MM.1S (cell line): ENCODE measurements around the gene PITPNM2.

ENCODE experiments used
- DNase-seq: peaks from one replicate; pipeline ENCODE4 v3.0.0-alpha.2; 2015
- H2AFZ ChIP-seq: fragments of 300-600 bp; sonication (generic); 2 replicates; pipeline ENCODE4 v1.6.0; 2016; ENCODE audit warnings: antibody characterized with exemption, low read length
- H3F3A ChIP-seq: fragments of 300-600 bp; sonication (generic); 2 replicates; pipeline ENCODE4 v1.6.1; 2016; ENCODE audit warnings: mild to moderate bottlenecking, antibody characterized with exemption, low read length, moderate library complexity, mixed read lengths; ENCODE audit not compliant: insufficient read depth
- H3K27ac ChIP-seq: fragments of 300-600 bp; sonication (generic); 2 replicates; pipeline ENCODE4 v1.5.1; 2016; ENCODE audit warnings: mild to moderate bottlenecking, low read length
- H3K27me3 ChIP-seq: fragments of 300-600 bp; sonication (generic); replicated peaks from 2 replicates; pipeline ENCODE4 v1.6.0; 2016; ENCODE audit warnings: low read length; ENCODE audit not compliant: insufficient read depth
- H3K36me3 ChIP-seq: fragments of 300-600 bp; sonication (generic); replicated peaks from 2 replicates; pipeline ENCODE4 v1.6.1; 2016; ENCODE audit warnings: mild to moderate bottlenecking, low read length, mixed read lengths; ENCODE audit not compliant: insufficient read depth
- H3K4me1 ChIP-seq: fragments of 300-600 bp; sonication (generic); 2 replicates; pipeline ENCODE4 v1.6.1; 2016; ENCODE audit warnings: low read length, mixed read lengths
- H3K4me2 ChIP-seq: fragments of 300-600 bp; sonication (generic); 2 replicates; pipeline ENCODE4 v1.6.0; 2016; ENCODE audit warnings: low read depth, low read length
- H3K4me3 ChIP-seq: fragments of 300-600 bp; sonication (generic); 2 replicates; pipeline ENCODE4 v1.5.1; 2016; ENCODE audit warnings: low read length, mixed read lengths
- H3K79me2 ChIP-seq: fragments of 300-600 bp; sonication (generic); 2 replicates; pipeline ENCODE4 v1.6.1; 2016; ENCODE audit warnings: mixed run types, low read length, mixed read lengths
- H3K9ac ChIP-seq: fragments of 300-600 bp; sonication (generic); 2 replicates; pipeline ENCODE4 v1.6.1; 2016; ENCODE audit warnings: low read length, mixed read lengths
- H3K9me2 ChIP-seq: fragments of 300-600 bp; sonication (generic); replicated peaks from 2 replicates; pipeline ENCODE4 v1.6.1; 2016; ENCODE audit warnings: mild to moderate bottlenecking, low read length, mixed read lengths; ENCODE audit not compliant: insufficient read depth
- H3K9me3 ChIP-seq: fragments of 300-600 bp; sonication (generic); replicated peaks from 2 replicates; pipeline ENCODE4 v1.6.1; 2016; ENCODE audit warnings: mild to moderate bottlenecking, low read length, mixed read lengths; ENCODE audit not compliant: insufficient read depth
- H4K20me1 ChIP-seq: fragments of 300-600 bp; sonication (generic); 2 replicates; pipeline ENCODE4 v1.6.1; 2016; ENCODE audit warnings: mild to moderate bottlenecking, low read length, moderate library complexity, mixed read lengths; ENCODE audit not compliant: insufficient read depth
- CTCF ChIP-seq: fragments of 300-600 bp; sonication (generic); IDR thresholded peaks from 2 replicates; pipeline ENCODE4 v1.5.1; 2016; ENCODE audit warnings: antibody characterized with exemption, low read length, mixed read lengths
- EZH2 ChIP-seq: fragments of 300-600 bp; sonication (generic); optimal IDR thresholded peaks from 2 replicates; pipeline ENCODE3; 2017; ENCODE audit warnings: low read depth, mild to moderate bottlenecking, antibody characterized with exemption, low read length, mixed read lengths
- EZH2phosphoT487 ChIP-seq: fragments of 300-600 bp; sonication (generic); IDR thresholded peaks from 2 replicates; pipeline ENCODE4 v1.6.1; 2018; ENCODE audit warnings: antibody characterized with exemption, low read length

PITPNM2 gene

GRCh38 chr12:123119808-123120207 is 31.1 kb downstream of the PITPNM2 start:
- peak overlapping the region; percentile 72; the same call in 1 of the 2 replicates for H2AFZ ChIP-seq
- H3K36me3 ChIP-seq = no peaks in the 10 kb centered on the region
- DNase-seq = peak; percentile 86
- H3K79me2 ChIP-seq = no peaks in the 10 kb centered on the region
- peaks cover 16% of the 10 kb centered on the region for H3F3A ChIP-seq
- no peaks in the 10 kb centered on the region for H3K9me2 ChIP-seq
- peak overlapping the region; percentile 34; the same call in 1 of the 2 replicates for H3K4me2 ChIP-seq
- no peaks in the 10 kb centered on the region for H3K27me3 ChIP-seq
- no peak overlapping the region for H3K4me3 ChIP-seq
- no peaks in the 10 kb centered on the region for H4K20me1 ChIP-seq
- H3K9me3 ChIP-seq = no peaks in the 10 kb centered on the region
- H3K4me1 ChIP-seq = peaks cover 14% of the 10 kb centered on the region
- H3K9ac ChIP-seq = peak overlapping the region; percentile 49
- TF ChIP-seq EZH2 = no peak
- no peak for TF ChIP-seq EZH2phosphoT487
- TF ChIP-seq CTCF = no peak
- peak overlapping the region; percentile 94 for H3K27ac ChIP-seq

GRCh38 chr12:123118497-123118896 is 32.4 kb downstream of the PITPNM2 start:
- H3K9ac ChIP-seq = no peak overlapping the region
- no peak overlapping the region for H3K4me2 ChIP-seq
- DNase-seq = no peak
- no peak overlapping the region for H2AFZ ChIP-seq
- H3F3A ChIP-seq = peaks cover 16% of the 10 kb centered on the region
- H3K9me3 ChIP-seq = no peaks in the 10 kb centered on the region
- TF ChIP-seq EZH2phosphoT487 (no peak), CTCF (no peak), EZH2 (no peak)
- H3K79me2 ChIP-seq = no peaks in the 10 kb centered on the region
- H3K4me3 ChIP-seq = no peak overlapping the region
- peaks cover 14% of the 10 kb centered on the region for H3K4me1 ChIP-seq
- H4K20me1 ChIP-seq = no peaks in the 10 kb centered on the region
- H3K9me2 ChIP-seq = no peaks in the 10 kb centered on the region
- no peaks in the 10 kb centered on the region for H3K27me3 ChIP-seq
- H3K36me3 ChIP-seq = no peaks in the 10 kb centered on the region
- H3K27ac ChIP-seq = no peak overlapping the region

DNA sequence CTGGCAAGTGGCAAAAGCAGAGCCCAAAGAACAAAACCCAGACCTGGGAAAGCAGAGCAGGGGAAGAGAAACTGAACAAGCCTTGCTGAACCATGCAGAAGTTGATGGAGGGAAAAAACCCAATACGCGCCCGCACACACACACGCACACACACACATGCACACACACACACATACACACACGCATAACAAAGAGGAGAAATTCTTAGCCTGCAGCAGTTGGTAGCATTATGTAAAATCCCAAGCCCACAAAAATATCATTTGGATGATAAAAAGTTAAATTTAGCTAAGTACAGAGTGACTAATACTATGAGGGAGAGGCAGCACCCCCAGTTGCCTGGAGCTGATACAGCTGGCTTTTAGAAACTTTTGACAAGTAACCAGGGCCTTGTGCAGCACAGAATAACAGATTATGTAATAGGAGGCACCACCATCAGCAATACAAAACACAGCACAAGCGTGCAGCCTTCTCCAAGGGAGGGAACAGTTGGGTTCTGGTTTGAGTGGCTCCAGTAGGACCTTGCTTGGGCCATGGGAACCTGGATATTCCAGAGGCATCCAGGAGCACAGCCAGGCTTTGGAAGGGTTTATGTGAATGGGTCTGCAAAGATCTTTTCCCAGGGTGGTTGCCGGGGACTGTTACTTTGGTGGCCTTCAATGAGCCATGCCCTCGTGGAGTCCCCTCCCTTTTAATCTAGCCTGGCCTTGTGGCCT is 35.3 kb downstream of the PITPNM2 start:
- Histone ChIP-seq H3K9ac (no peak overlapping the region), H3K9me3 (no peaks in the 10 kb centered on the region), H3K4me3 (no peak overlapping the region), H3K9me2 (no peaks in the 10 kb centered on the region), H3F3A (peaks cover 10% of the 10 kb centered on the region), H2AFZ (no peak overlapping the region), H3K79me2 (no peaks in the 10 kb centered on the region), H4K20me1 (no peaks in the 10 kb centered on the region), H3K4me1 (peaks cover 7% of the 10 kb centered on the region), H3K27me3 (no peaks in the 10 kb centered on the region), H3K36me3 (no peaks in the 10 kb centered on the region), H3K4me2 (no peak overlapping the region), H3K27ac (no peak overlapping the region)
- TF ChIP-seq EZH2phosphoT487 (no peak), EZH2 (no peak), CTCF (no peak)
- DNase-seq = no peak
